CD4-positive, alpha-beta T cell treated with Interleukin-15 for 4 hours (primary cell): Measurements from ENCODE around the gene NT5C1B.

Experiments used
- DNase-seq: peaks from one replicate; pipeline ENCODE4 v3.0.0-alpha.2; 2020; ENCODE audit warnings: low spot score

The NT5C1B gene

GRCh38 chr2:18599509-18600254 is 10.3 kb upstream of the NT5C1B start:
- DNase-seq = no peak

- no peak for DNase-seq
Observed at GRCh38 chr2:18598848-18599484, 9.6 kb upstream of the NT5C1B start.

DNA sequence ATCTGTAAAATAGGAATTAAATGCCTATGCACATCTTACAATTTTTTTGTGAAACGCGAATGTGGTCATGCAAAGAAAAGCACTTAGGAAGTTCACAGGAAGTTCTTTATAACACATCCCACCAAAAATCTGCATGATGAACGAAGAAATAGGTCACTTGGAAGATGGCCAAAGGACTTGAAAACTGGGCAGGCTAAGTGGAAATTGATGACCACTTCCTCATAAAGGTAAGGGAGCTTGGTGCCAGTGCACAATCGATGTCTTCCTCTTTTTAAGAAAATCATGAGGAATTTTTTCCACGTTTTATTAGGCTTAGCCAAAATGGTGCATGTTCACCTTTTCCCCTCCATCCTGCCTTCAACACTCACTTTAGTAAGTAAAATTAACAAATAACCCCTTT is 8.2 kb upstream of the NT5C1B start:
- no peak for DNase-seq

- no peak for DNase-seq
Observed at GRCh38 chr2:18596993-18597392, 7.6 kb upstream of the NT5C1B start.

- no peak for DNase-seq
Observed at GRCh38 chr2:18593496-18593895, 4.1 kb upstream of the NT5C1B start.

DNA sequence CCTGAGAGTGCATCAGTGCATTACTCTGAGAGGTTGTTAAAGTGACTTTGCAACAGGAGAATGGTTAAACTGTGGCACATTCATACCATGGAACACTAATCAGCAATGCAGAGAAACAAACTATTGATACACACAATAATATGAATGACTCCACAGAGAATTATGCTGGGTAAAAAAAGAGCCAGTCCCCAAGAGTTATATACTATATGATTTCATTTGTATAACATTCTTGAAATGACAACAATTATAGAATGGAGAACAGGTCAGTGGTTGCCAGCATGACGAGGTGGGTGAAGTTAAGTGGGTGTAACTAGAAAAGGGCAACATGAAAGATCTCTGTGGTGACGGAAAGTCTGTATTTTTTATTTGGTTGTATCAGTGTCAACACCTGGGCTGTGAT is 3.0 kb upstream of the NT5C1B start:
- DNase-seq = no peak

DNA sequence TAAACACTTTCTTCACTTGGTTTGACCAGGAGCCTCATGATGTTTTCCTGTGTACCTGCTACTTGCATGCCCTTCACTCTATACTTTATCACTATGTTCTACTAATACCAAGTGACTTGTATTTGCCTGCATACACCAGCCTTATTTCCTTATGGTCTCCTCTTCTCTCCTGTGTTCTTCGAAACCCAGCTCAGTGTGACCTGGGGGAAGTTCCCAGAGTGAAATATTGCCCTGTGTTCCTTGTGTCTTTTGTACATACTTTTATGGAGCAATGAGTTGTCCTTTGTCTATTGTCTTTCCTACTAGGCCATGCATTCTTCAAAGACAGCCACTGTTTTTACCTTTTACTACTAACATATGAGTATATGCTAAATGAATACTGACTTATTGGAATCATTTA is 567 bp downstream of the NT5C1B start:
- no peak for DNase-seq

- DNase-seq = no peak
Observed at GRCh38 chr2:18588049-18588448, 1.3 kb downstream of the NT5C1B start.

- DNase-seq = no peak
Observed at GRCh38 chr2:18585526-18585925, 3.8 kb downstream of the NT5C1B start.

DNA sequence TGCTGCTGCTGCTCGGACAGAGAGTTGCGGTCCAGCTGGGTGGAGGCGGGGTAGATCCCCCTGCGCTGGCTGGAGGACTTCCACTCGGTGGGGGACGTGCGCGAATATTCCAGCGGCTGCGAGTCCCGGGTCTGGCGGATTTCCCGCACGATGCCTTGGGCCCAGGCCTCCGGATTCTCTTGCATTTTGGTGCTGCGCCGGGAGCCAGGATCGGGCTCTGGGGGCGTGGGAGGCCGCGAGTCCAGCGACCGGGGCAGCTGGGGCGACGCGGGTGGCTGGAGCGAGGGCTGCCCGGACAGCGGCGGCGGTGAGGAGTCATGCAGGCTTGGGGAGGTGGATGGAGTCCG is 4.8 kb downstream of the NT5C1B start:
- DNase-seq = no peak

- no peak for DNase-seq
Observed at GRCh38 chr2:18583905-18584607, 5.3 kb downstream of the NT5C1B start.

DNA sequence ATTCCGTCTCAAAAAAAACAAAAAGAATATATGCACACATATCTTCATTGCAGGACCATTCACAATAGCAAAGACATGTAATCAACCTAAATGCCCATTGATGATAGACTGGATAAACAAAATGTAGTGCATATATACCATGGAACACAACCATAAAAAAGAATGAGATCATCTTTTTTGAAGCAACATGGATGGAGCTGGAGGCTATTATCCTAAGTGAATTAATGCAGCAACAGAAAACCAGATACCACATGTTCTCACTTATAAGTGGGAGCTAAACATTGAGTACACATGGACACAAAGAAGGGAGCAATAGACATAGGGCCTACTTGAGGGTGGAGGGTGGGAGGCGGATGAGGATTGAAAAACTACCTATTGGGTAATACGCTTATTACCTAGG is 8.8 kb downstream of the NT5C1B start:
- DNase-seq = no peak

- DNase-seq = no peak
Observed at GRCh38 chr2:18578033-18578432, 11.3 kb downstream of the NT5C1B start.

- DNase-seq = no peak
Observed at GRCh38 chr2:18566145-18566769, 23.1 kb downstream of the NT5C1B start.

DNA sequence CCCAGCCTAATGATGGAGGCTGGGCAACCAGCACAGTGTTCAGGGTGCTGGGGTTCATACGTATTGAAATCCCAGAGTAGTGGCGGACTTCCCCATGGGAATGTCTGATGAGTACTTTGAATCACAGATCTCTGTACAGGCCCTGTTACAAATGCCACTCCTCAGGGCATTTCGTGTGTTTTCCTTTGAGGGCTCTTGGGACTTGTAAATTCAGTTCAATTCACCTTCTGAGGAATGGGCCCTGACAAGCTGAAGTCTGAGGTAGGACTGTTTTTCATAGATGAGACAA is 28.6 kb downstream of the NT5C1B start:
- no peak for DNase-seq

GRCh38 chr2:18560031-18560796 is 29.2 kb downstream of the NT5C1B start, which contains the start of gene RDH14:
Gene RDH14, minus strand, starts transcription at chr2:18560653. Its CDS starts 81 bp downstream, at chr2:18560572.
- peak; percentile 93 for DNase-seq

- DNase-seq = peak; percentile 0
Observed at GRCh38 chr2:18559531-18560030, 29.8 kb downstream of the NT5C1B start.

GRCh38 chr2:18558458-18558857 is 30.9 kb downstream of the NT5C1B start:
- no peak for DNase-seq

- DNase-seq = no peak
Observed at GRCh38 chr2:18557121-18557520, 32.2 kb downstream of the NT5C1B start.

GRCh38 chr2:18552351-18553077 is 36.9 kb downstream of the NT5C1B start:
- DNase-seq = no peak

DNA sequence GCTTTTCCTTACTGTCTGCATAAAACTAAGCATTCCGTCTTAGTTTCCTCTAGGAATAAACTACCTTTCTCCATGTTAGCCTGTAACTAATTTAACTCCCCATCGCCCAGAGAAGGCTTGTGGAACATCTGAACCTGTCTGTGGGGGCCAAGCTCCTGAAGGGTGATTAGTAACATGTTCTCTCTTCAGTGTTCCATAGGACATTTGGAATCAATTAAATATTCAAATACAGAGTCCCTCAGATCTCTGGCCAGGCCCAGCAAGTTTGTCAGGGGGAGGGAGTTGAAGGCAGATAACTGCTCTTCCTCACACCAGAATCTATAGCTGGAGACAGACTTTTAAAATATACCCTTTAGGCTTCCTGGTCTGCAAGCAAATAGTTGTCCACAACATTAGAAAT is 37.7 kb downstream of the NT5C1B start:
- DNase-seq = no peak
